IPS-18a (cell line): ENCODE measurements around the gene SNX7.

Source experiments
- H3K27ac ChIP-seq: one replicate; pipeline ENCODE4 v1.5.1; 2013; ENCODE audit warnings: low read length
- H3K27me3 ChIP-seq: one replicate; pipeline ENCODE4 v1.6.1; 2013; ENCODE audit warnings: mild to moderate bottlenecking, low read length; ENCODE audit not compliant: control insufficient read depth, insufficient read depth
- H3K36me3 ChIP-seq: one replicate; pipeline ENCODE4 v1.6.1; 2013; ENCODE audit warnings: low read depth, low read length; ENCODE audit not compliant: control insufficient read depth
- H3K4me1 ChIP-seq: one replicate; pipeline ENCODE4 v1.6.1; 2013; ENCODE audit warnings: low read depth, low read length; ENCODE audit not compliant: control insufficient read depth
- H3K4me3 ChIP-seq: one replicate; pipeline ENCODE4 v1.5.1; 2013; ENCODE audit warnings: low read length
- H3K9ac ChIP-seq: one replicate; pipeline ENCODE4 v1.6.1; 2013; ENCODE audit warnings: mild to moderate bottlenecking, low read length, moderate library complexity
- H3K9me3 ChIP-seq: one replicate; pipeline ENCODE4 v1.6.1; 2013; ENCODE audit warnings: low read depth, low read length; ENCODE audit not compliant: control insufficient read depth

SNX7 gene

GRCh38 chr1:98669355-98670296 lies 8.1 kb downstream of the SNX7 start:
- Histone ChIP-seq H3K27me3 (no peaks in the 10 kb centered on the region), H3K4me1 (no peaks in the 10 kb centered on the region), H3K9me3 (no peaks in the 10 kb centered on the region), H3K4me3 (no peak overlapping the region), H3K36me3 (no peaks in the 10 kb centered on the region), H3K9ac (no peak overlapping the region), H3K27ac (no peak overlapping the region)

DNA sequence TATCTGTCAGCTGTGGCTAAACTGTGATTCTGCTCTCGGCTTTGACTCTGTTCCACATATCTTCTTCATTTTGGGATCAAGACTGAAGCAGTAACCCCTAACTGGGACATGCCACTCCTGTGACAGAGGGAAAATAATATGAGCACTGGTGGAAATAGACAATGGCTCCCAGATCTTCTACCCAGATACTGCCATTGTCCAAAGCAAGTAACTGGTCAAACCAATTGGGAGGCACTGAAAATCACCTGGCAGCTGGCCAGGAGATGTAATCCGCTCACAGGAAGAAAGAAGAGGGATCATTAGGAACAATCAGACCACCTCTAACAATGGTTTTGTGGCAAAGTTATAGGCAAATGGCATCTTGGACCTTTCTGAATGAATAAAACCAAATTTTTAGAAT lies 10.7 kb downstream of the SNX7 start:
- H3K36me3 ChIP-seq, result no peaks in the 10 kb centered on the region

GRCh38 chr1:98674075-98674781 lies 12.7 kb downstream of the SNX7 start:
- Histone ChIP-seq H3K4me1 (peaks cover 16% of the 10 kb centered on the region), H3K36me3 (no peaks in the 10 kb centered on the region), H3K27ac (no peak overlapping the region), H3K9ac (no peak overlapping the region), H3K9me3 (no peaks in the 10 kb centered on the region), H3K4me3 (no peak overlapping the region), H3K27me3 (no peaks in the 10 kb centered on the region)

More for the DNA sequence above, 10.7 kb downstream of the SNX7 start:
- Histone ChIP-seq H3K27ac (no peak overlapping the region), H3K9me3 (no peaks in the 10 kb centered on the region), H3K27me3 (no peaks in the 10 kb centered on the region), H3K4me3 (no peak overlapping the region), H3K4me1 (peaks cover 16% of the 10 kb centered on the region), H3K9ac (no peak overlapping the region)

DNA sequence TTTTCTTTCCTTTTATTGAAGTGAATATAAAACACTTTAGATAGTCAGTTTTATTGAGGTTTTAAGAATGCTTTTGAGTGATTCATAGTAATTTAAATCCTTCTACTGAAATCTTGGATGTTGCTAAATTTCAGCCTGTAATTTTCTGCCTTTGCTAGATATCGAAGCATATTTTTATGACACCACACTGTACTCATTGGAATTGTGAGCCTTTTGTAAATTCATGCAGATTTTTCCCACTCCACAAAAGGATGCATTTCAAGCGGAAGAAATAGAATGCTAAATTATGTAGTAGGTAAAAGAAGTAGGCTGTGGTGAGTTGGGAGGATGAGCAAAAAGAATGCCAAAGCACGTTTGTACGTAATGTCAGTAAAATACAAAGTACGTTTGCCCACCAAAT lies 13.8 kb downstream of the SNX7 start:
- H3K4me3 ChIP-seq, result no peak overlapping the region
- H3K9me3 ChIP-seq, result no peaks in the 10 kb centered on the region
- H3K4me1 ChIP-seq, result peaks cover 16% of the 10 kb centered on the region
- no peaks in the 10 kb centered on the region for H3K27me3 ChIP-seq
- no peak overlapping the region for H3K27ac ChIP-seq
- no peak overlapping the region for H3K9ac ChIP-seq
- H3K36me3 ChIP-seq, result no peaks in the 10 kb centered on the region

DNA sequence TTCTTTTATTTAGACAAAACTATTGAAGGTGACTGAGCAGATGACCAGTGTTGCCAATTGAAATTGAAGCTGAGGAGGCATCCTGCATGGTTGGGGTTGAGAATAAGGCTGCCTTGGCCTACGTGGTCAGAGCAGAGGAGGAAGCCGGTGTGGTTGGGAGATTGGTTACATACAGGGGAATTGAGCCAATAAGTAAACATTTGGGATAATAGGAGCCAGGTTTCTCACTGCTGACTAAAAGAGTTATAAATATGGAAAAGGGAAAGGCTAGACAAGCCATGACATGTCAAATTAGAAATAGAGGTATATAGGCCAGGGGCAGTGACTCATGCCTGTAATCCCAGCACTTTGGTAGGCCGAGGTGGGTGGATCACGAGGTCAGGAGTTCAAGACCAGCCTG lies 15.8 kb downstream of the SNX7 start:
- Histone ChIP-seq H3K4me1 (peaks cover 16% of the 10 kb centered on the region), H3K9ac (no peak overlapping the region), H3K9me3 (no peaks in the 10 kb centered on the region), H3K27ac (no peak overlapping the region), H3K36me3 (no peaks in the 10 kb centered on the region), H3K4me3 (no peak overlapping the region), H3K27me3 (no peaks in the 10 kb centered on the region)

DNA sequence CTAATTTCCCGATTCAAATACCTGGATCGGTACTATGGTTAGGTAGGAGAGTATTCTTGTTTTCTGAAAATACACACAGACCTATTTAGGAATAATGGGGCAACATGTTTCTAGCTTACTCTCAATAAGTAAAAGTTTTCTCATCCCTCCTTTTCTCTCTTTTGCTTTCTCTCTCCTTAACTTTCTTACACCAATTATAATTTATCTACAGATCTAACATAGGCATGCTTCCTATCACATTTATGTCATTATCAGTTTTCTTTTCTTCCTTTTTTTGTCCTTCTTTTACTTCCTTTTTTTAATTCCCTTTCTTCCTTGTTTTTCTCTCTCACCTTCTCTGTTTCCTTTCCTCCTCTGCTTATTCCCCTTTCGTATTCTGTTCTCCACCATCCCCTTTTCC lies 20.3 kb downstream of the SNX7 start:
- H3K9me3 ChIP-seq, result no peaks in the 10 kb centered on the region
- H3K27ac ChIP-seq, result no peak overlapping the region
- H3K36me3 ChIP-seq, result no peaks in the 10 kb centered on the region
- no peaks in the 10 kb centered on the region for H3K4me1 ChIP-seq
- no peak overlapping the region for H3K9ac ChIP-seq
- H3K27me3 ChIP-seq, result no peaks in the 10 kb centered on the region
- H3K4me3 ChIP-seq, result no peak overlapping the region

DNA sequence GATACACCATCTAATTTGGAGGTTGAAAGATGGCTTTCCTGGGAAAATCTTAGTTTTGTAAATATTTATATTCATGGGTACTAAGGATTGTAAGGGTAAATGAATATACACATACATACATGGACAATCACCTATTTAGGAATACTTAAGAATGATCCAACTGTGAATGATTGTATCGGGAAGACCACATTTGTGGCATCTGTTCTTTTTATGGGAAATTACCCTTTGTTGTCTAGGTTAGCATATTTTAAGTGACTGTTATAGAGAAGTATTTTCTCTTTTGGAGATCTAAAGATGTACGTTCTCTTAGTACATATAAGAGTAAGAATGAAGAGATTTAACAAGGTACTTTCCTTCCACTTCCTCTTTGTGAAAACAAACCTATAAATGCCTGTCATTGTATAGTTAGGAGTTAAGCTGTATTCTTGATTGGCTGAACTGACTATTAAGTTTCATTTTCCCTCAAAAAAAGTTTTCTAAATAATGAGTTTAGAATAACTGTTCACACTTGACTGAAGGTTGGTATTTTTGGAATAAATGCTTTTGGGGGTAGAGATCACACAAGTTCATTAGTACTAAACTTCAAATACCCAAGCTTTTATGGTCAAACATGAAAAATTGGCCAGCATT lies 26.7 kb downstream of the SNX7 start:
- H3K9me3 ChIP-seq, result no peaks in the 10 kb centered on the region
- H3K27ac ChIP-seq, result no peak overlapping the region
- no peaks in the 10 kb centered on the region for H3K36me3 ChIP-seq
- no peaks in the 10 kb centered on the region for H3K4me1 ChIP-seq
- no peaks in the 10 kb centered on the region for H3K27me3 ChIP-seq
- H3K4me3 ChIP-seq, result no peak overlapping the region
- H3K9ac ChIP-seq, result no peak overlapping the region

GRCh38 chr1:98690576-98690975 lies 29.1 kb downstream of the SNX7 start:
- Histone ChIP-seq H3K36me3 (no peaks in the 10 kb centered on the region), H3K4me3 (no peak overlapping the region), H3K9me3 (no peaks in the 10 kb centered on the region), H3K9ac (no peak overlapping the region), H3K27me3 (no peaks in the 10 kb centered on the region), H3K4me1 (no peaks in the 10 kb centered on the region), H3K27ac (no peak overlapping the region)

DNA sequence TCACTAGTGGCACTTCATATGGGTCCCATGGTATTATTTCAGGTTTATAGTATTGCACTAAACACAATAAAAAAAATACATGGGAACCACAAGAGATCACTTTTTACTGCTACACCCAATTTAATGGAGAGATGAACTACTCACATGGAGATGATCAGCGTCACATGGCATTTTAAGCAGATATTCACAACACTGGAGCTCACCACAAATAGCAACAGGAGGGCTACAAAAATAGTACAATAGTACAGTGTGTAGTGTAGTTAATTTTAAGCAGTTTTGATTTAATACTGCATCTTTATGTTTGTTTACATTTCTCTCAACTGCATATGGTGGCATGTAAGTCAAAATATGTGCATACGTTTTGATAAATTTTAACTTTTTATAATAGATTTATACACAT lies 31.0 kb downstream of the SNX7 start:
- Histone ChIP-seq H3K4me1 (no peaks in the 10 kb centered on the region), H3K36me3 (no peaks in the 10 kb centered on the region), H3K9me3 (no peaks in the 10 kb centered on the region), H3K4me3 (no peak overlapping the region), H3K9ac (no peak overlapping the region), H3K27me3 (no peaks in the 10 kb centered on the region), H3K27ac (no peak overlapping the region)

DNA sequence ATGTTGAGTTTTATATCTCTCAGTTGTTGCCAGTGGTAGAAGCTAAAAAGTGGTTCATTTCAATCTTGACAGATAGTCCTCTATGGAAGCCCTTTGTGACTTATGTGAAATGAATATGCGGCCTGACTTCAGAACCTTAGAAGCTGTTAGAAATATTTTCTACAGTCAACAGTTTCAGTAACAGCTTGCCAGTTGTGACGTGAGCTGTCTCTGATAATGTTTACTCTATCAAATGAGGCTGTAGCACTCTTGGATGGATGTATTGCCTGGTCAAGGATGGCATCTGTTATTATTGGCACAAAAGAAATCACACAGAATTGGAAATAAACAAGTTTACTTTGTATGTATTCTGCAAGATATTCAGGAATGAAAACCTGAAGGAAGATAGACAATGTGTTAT lies 31.9 kb downstream of the SNX7 start:
- H3K9ac ChIP-seq, result no peak overlapping the region
- H3K4me1 ChIP-seq, result no peaks in the 10 kb centered on the region
- no peak overlapping the region for H3K27ac ChIP-seq
- H3K36me3 ChIP-seq, result no peaks in the 10 kb centered on the region
- H3K4me3 ChIP-seq, result no peak overlapping the region
- no peaks in the 10 kb centered on the region for H3K9me3 ChIP-seq
- no peaks in the 10 kb centered on the region for H3K27me3 ChIP-seq

DNA sequence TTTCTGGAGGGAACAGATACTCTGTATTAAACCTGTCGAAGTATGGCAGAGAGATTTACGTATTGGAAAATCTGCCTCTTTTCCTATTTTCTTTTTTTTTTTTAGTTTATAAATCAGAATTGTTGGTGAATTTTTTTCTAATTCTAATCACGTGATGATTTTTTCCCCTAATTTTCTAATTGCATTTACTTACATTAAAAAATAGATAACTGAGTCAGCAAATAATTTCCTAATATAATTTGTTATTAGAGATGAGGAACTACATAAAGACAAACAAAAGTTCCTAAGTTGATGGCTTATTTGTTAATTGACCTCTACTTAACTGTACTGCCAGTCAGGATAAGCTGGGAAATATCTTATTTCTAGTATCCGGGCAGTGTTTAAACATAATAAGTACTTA lies 34.6 kb downstream of the SNX7 start:
- Histone ChIP-seq H3K9ac (no peak overlapping the region), H3K27me3 (no peaks in the 10 kb centered on the region), H3K4me3 (no peak overlapping the region), H3K4me1 (no peaks in the 10 kb centered on the region), H3K9me3 (no peaks in the 10 kb centered on the region), H3K36me3 (peaks cover 3% of the 10 kb centered on the region), H3K27ac (no peak overlapping the region)
